ENCODE results near the gene BMPR1B. TPM values are rescaled to one million over a fixed set of nuclear protein-coding genes. Genes with fewer than 3 reads are reported as not detected.
A peak's percentile ranks its signal among the peaks of the same experiment; 100 is the strongest.
"Not testable (repeated sequence)": the region's sequence is repeated elsewhere in the genome, so short reads cannot be mapped to it uniquely, and the experiment has no call there.

Gene BMPR1B
- total RNA-seq, 1 experiment from 2014 or later = 10.5 TPM

DNA sequence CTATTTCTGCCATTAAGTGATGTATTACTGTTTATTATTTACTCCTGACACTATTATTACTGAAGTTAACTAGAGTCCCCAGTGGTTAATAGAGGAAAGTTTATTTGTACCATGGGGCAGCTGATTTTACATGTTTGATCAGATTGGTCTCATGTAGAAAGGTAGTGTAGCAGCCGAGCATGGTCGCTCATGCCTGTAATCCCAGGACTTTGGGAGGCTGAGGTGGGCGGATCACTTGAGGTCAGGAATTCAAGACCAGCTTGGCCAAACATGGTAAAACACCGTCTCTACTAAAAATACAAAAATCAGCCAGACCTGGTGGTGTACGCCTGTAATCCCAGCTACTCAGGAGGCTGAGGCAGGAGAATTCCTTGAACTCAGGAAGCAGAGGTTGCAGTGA lies 74.6 kb downstream of the BMPR1B start:
- not testable (repeated sequence) for DNase-seq (ENCODE audit: low spot score)

DNA sequence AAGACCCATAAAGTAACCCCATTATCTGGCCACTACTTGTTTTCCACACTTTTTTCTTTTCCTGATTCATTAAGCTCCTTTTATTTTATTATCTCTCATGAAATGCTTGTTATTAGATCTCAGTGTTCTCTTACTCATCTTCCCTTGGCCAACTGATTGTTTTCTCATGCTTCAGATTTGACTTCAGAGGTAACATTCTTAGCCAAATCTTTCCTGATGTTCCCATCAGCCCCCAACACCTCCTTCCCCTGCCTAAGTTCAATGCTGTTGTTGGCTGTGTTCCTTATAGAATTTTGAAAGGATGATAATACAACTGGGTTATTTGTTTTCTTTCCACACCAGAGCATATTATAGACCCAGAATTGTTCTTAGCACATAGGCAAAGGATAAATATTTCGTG lies 75.6 kb downstream of the BMPR1B start:
- no peak for DNase-seq (ENCODE audit: low spot score)

DNA sequence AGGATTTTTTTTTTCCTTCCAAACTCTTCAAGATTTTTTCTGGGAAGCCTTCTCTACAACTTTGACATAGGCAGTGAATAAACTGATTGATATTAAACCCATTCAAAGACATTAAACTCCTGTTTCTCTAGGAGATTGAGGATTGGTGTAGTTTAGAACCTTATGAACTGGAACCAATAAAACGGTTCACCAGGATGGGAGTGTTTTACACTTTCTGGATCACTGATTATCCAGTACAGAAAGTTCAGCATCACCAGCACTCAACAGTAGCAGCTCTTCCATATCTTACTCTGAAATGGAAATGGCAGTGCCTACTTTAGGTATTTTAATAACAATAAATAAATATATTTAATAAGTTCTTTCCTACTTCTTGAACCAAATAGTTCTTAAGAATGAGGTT lies 76.7 kb downstream of the BMPR1B start:
- DNase-seq (ENCODE audit: low spot score) = no peak

DNA sequence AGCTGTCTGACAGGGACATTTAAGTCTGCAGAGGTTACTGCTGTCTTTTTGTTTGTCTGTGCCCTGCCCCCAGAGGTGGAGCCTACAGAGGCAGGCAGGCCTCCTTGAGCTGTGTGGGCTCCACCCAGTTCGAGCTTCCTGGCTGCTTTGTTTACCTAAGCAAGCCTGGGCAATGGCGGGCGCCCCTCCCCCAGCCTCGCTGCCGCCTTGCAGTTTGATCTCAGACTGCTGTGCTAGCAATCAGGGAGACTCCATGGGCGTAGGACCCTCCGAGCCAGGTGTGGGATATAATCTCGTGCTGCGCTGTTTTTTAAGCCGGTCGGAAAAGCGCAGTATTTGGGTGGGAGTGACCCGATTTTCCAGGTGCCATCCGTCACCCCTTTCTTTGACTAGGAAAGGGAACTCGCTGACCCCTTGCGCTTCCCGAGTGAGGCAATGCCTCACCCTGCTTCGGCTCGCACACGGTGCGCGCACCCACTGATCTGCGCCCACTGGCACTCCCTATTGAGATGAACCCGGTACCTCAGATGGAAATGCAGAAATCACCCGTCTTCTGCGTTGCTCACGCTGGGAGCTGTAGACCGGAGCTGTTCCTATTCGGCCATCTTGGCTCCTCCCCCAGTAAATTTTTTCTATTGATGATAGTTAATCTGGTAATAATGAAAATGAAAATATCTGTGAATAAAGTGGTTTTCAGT lies 83.6 kb downstream of the BMPR1B start:
- not testable (repeated sequence) for DNase-seq (ENCODE audit: low spot score)

DNA sequence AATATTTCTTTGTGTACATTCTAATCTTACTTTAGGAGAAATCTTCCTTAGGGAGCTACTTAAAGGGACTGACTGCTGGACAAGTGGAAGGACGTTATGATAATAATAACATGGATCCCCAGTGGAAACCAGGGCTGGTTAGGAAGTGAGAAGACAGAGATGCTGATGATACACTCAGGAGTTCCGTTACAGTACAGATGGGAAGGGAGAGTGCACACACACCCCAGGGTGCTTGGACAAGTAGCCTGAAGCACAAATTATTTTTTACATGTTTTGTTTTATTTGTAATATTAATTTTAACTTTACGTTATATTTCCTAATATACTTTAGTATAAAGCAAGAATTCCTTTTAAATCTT lies 84.1 kb downstream of the BMPR1B start:
- DNase-seq (ENCODE audit: low spot score) = no peak

DNA sequence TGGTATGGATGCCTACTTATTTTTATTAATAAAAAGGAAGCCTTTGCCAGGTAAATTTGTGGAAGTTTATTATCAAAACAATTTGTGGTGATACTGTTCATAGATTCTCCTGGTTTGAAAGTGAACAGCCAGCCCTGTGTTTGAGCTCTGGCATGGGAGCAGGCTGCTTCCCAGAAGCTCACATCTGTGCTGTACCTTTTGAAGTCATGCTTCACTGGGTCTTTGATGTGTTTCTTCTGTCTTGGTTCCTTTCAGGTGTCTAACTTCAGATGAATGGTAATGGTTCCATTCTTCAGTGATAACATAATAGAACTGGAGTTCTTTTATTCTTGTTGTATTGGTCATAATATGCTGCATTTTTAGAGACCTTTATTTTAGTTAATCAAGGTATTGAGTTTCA lies 85.5 kb downstream of the BMPR1B start:
- DNase-seq (ENCODE audit: low spot score) = no peak

DNA sequence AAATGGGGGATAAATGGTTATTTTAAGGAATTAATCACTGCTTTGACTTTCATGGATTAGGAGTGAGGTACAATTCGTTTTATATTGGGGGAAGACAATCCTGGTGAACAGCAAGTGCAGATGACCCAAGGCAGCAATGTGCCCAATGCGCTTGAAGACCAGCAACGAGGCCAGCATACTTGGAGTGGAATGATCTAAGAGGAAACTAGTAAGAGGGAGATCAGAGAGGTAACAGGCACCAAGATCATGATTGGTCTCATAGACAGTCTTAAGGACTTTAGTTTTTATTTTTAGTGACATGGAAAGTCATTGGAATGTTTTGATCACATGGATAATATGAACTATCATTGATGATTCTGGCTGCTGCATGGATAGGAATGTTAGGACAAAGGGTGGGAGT lies 90.6 kb downstream of the BMPR1B start:
- DNase-seq (ENCODE audit: low spot score) = no peak

DNA sequence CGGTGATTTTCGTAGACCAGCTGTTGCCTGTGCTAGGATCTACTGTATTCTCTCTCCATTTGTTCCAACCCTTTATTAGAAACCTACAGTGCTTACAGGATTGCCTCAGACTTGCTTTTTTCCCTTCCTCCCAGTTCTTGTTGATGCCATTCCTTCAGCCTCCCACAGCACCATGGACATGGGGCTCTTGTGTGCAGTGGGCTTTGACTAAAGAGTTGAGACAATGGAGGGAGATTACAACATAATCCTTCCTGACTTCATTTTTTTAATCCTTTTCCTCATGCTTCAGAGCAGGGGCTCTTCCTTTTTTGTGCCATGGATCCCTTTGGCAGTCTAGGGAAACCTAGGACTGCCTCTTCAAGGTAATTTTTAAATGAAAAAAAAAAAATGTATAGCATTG lies 92.1 kb downstream of the BMPR1B start:
- DNase-seq (ENCODE audit: low spot score) = no peak

DNA sequence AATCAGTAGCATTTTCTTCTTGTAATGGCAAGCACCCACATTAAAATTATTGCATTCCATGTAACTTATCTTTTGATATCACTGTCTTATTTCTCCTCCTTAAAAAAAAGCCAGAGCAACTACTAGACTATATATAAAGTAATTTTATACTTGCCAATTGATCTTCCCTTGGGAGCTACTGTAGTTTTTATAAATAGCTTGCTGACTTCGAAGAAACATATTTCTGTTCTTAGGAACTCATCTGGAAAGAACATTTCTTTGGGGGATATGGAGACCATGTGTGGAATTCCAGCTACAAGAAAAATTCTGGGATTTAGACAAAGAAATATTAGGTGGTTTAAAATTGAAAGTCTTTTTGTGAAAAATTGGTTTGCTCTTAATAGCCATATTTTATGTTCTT lies 94.9 kb downstream of the BMPR1B start:
- no peak for DNase-seq (ENCODE audit: low spot score)

DNA sequence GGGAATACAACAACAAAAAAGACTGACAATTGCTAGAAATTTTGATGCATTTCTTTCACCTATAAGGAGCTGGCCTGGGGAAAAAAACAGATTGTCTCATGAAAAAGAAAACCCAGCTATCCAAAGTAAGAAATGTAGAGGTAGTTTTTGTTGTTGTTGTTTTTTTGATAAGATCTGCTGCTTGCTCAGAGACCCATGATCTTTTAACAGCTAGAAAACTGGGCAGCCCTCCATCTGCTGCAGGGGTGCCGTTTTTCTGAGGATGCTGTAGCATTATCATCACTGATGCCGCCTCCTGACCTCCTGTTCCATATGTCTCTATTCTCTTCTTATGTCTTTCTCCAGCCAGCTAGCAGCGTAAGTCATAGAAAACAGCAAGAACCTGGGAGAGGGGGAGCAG lies 98.3 kb downstream of the BMPR1B start:
- DNase-seq (ENCODE audit: low spot score) = no peak

DNA sequence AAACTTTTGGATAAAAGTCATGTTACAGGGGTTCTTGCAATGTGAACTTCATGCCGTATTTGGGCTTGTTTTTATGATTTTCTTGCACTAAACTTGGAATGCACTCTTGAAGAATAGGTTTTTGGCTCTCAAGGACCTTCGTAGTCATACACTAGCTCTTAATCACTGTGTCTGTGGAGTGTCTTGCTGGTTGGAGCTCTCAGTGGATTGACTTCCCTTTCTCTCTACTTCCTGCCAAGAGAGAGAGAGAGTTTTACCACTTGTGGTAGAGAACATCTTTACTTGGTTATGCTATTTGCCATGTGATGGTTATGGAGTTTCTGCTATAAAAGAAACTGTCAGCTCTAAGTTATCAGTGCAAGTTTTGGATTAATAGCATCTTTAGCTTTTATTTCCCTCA lies 112.4 kb downstream of the BMPR1B start:
- DNase-seq (ENCODE audit: low spot score) = no peak

DNA sequence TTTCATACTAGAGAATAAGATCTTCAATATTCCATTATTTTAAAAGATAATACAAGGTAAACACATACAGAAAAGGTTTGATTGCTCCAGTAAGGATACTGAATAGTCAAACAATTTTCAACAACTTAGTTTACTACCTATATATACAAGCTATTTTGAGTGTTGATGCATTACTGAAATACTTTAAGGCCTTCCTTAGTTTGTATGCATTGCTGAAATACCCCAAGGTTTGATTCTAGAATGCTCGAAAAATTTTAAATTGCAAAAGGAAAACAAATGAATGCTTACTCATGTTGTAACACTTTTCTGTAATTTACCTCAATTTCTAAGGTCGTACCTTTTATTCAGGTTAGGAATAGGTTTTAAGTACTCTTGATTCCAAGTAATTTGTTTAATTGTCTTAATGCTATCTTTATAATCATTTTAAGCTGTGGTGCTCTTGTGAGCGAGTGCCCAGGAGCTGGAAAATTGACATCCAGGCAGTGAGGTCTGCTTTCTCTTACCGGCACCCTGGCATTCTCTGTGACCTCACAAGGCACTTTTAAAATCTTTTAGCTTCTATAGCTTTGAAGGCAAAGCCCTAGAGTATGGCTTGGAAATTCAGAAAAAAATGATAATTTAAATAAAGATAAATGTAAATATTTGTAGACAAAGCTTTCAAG lies 114.0 kb downstream of the BMPR1B start:
- DNase-seq (ENCODE audit: low spot score) = no peak

DNA sequence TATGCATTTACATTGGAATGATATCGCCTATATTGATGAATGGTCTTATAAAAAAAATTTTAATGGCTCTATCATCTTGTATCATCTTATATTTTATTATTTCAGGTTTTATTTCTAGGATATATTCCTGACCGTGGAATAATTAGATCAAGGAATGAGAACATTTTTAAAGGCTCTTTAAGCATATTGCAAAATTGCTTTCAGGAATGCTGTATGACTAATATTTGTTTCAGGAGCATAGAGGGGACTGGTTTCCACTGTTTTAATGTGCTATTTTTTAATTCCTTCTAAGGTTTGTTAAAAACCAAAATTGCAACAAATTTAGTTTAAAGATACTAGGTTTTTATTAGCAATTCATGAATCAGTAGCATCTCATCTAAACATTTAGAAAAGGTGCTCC lies 120.2 kb downstream of the BMPR1B start:
- no peak for DNase-seq (ENCODE audit: low spot score)

DNA sequence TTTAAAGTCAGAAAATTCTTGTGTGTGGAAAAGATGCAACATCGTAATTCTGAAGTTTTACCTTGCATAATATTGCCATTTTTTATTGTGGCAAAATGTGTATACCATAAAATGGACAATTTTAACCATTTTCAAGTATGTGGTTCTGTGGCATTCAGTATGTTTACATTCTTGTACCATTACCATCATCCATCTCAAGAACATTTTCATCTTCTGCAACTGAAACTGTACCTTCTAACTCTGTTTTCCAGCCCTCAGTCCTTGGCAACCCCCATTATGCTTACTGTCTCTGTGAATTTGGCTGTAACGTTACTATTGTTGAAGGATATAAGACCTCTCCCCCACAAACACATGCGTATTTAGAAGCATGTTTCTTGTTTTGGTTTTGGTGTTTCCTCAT lies 123.2 kb downstream of the BMPR1B start:
- peak; percentile 66 for DNase-seq (ENCODE audit: low spot score)

DNA sequence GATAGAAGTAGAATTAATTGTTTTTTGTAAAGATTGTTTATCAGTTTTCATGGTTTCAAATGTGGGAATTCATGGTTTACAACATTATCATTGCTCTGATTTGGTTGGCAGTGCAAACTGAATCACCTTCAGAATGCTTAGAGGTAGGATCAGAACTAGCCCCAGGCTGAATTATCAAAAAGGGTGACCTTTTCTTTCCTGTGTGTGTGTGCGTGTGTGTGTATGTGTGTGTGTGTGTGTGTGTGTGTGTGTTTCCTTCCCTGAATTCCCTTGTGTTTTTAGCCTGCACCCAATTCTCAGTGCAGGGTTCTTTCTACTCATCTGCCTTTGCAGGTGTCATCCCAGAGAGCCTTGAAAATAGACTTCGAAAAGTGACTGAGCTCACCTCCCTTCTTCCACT lies 125.0 kb downstream of the BMPR1B start:
- DNase-seq (ENCODE audit: low spot score) = no peak

DNA sequence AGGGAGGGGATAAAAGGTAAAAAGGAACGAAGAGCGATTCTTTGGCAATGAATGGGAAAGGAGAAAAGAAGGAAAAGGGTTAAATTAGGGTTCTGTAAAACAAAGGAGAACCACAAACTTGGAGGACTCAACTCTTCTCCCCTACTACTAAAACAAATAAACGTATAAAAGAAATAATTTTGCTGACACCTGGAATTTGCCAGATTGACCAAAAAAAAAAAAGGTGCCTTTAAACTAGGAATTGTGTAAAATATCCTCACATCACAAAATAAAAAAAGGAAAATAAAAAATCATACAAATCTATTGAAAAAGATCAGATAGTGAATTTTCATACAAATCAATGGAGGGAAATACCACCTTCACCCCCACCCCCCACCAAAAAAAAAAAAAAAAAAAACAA lies 129.3 kb downstream of the BMPR1B start:
- DNase-seq (ENCODE audit: low spot score) = no peak

DNA sequence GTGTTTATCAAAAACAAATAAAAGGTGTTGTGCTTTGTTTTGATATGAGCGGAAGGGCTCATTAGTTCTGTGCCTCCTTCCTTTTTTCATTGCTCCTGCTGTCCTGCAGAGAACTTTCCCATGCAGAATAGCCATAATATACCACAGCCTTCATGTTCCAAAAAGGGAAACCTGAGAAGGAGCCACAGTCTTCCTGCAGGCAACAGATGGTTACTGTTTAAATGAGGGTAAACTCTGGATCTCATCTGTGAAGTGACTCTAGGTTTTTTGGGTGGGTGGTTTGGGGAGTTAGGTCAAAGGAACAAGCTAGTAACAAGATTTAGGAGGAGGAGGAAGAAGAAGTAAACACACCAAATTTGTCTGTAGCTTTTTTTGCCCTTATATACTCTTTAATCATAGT lies 131.8 kb downstream of the BMPR1B start:
- DNase-seq (ENCODE audit: low spot score) = peak; percentile 64

DNA sequence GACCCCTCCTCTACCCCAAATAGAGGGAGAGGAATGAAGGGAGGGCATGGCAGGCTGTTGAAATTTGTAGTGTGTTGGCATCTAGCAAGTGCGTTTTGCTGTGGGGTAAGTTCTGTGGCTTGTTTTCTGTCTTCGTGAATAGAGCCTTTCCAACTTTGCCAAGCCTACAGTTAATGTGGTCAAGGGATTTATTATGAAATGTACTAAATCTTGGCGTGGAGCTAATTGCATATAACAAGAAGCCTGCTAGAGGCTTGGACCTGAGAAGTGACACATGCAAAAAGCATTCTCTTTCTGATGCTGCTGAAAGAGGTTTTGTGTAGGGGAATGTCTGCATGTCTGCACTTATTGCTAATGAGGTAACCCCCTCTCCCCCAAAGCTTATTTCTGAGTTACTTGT lies 132.2 kb downstream of the BMPR1B start:
- DNase-seq (ENCODE audit: low spot score) = peak; percentile 91

DNA sequence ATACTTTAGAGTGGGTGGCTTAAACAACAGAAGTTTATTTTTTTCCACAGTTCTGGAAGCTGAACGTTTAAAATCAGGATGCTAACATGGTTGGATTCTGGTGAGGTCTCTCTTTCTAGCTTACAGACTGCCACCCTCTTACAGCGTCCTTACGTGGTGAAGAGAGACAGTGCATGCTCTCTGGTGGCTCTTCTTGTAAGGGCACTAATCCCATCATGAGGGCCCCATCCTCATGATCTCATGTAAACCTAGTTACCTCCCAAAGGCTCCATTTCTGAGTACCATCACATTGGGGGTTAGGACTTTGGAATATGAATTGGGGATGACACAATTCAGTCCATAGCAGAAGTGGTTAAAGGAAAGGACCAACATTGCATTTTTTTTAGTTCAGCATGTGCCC lies 132.8 kb downstream of the BMPR1B start:
- DNase-seq (ENCODE audit: low spot score) = no peak

DNA sequence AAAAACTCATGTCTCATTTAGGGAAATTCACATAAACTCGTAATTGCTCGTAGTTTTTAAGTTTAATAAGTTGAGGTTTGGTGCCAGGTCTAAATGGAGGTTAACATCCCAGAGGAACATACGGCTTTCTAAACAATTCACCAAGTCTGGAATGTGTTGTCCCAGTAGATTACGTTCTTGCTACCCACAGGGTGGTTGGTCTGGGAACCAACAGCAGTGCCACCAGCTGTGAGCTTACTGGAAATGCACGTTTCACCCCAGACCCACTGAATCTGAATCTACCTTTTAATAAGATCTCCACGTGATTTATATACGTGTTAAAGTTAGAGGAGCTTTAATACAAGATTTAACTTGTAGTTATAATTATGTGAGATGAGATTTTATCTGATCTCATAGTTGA lies 134.3 kb downstream of the BMPR1B start:
- peak; percentile 95 for DNase-seq (ENCODE audit: low spot score)

DNA sequence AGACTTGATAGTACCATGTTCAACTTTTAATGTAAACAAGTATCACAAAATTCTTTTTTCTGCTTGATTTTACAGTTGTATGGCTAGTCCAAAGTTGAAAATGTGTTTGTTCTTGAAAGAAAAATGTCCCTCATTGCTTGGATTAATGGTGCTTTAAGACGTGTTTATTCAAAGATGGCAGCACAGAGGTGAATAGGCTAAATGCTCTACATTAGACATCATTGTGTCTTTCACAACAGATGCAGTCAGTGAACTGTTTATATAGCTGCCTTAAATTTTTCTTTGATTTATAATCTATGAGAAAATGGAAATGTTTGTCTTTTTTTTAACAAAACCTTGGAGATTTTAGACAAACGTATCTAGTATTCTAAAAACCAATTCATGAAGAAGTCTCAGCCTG lies 137.3 kb downstream of the BMPR1B start:
- DNase-seq (ENCODE audit: low spot score) = no peak

DNA sequence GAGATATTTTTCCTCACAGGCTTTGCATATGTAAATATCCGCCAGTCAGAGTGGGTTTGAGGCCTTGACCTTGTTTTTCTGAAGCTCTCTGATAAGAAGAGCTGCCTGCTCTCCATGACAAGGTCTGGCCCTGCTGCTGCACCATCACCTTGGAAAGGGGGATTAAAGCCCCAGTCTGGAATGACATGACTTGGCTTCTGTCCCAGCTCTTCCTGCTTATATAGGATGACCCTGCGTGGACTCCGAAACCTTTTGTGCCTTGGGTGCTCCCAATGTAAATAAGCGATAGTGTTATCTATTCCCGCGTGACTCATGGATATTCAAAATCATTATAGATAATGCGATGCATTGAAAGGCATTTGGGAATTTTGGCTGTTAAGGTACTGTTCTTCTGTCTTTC lies 139.3 kb downstream of the BMPR1B start:
- DNase-seq (ENCODE audit: low spot score) = no peak

DNA sequence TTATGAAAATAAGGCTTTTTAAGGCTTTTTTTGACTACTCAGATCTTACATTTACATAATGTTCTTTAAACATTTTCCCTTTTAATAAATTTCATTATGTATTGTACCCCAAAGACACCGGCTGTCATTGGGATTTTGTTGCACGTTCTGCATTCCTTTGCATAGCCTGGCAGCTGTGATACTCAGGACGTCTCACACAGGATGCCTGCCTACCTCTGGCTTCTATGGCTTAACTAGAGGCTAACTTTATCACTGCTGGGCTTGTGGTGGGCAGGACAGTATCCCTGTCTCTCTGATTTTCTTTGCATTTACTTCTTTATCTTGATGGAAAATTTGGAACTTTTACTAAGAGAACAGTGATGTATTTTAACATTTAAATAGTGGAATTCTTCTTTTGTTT lies 147.8 kb downstream of the BMPR1B start:
- DNase-seq (ENCODE audit: low spot score) = no peak

DNA sequence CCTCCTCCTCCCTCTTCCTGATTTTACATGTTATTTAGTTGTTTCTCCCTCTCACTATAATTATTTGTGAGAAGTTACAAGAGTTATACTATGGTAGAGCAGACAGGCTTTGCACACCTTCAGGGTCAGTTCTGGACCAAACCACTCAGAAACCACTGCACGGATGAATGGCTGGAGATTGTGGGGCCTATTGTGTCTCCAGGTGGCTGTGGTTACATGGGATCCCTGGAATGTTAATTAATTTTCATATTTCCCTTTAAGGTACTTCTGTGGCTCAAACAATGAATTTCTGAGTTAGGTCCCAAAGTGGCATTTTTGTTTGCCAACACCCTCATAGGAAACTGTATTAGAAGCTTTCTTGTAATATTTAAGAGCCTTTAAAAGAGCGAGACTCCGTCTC lies 151.9 kb downstream of the BMPR1B start:
- no peak for DNase-seq (ENCODE audit: low spot score)
